Measurements from ENCODE around the gene PPBP. TPM values are rescaled to one million over a fixed set of nuclear protein-coding genes. Genes with fewer than 3 reads are reported as not detected.

PPBP gene
- polyA plus RNA-seq, 1 donor from 2014 or later, result not detected

- no peaks in the 10 kb centered on the region for H3K79me2 ChIP-seq (replicated peaks; ENCODE audit: insufficient read depth, low read length)
- no peaks in the 10 kb centered on the region for H3F3A ChIP-seq (ENCODE audit: insufficient read depth, low read length, poor library complexity, severe bottlenecking)
- no peak overlapping the region for H3K27ac ChIP-seq (ENCODE audit: low read length)
- TF ChIP-seq RAD21 (conservative IDR thresholded peaks at IDR 0.05) (no peak), REST (IDR thresholded peaks at IDR 0.05; ENCODE audit: borderline replicate concordance) (no peak), CTCF (IDR thresholded peaks at IDR 0.05; ENCODE audit: poor library complexity, severe bottlenecking) (no peak), MXI1 (conservative IDR thresholded peaks at IDR 0.05; ENCODE audit: poor library complexity, severe bottlenecking) (no peak), POLR2AphosphoS5 (IDR thresholded peaks at IDR 0.05) (no peak), SMC3 (conservative IDR thresholded peaks at IDR 0.05; ENCODE audit: poor library complexity) (no peak), TAF1 (IDR thresholded peaks at IDR 0.05; ENCODE audit: low read depth) (no peak), EZH2 (IDR thresholded peaks at IDR 0.05; ENCODE audit: borderline replicate concordance, insufficient read depth, low read length, poor library complexity, severe bottlenecking) (no peak), EP300 (conservative IDR thresholded peaks at IDR 0.05; ENCODE audit: poor library complexity, severe bottlenecking) (no peak)
- H3K36me3 ChIP-seq (ENCODE audit: insufficient read depth, low read length), result no peaks in the 10 kb centered on the region
- no peak overlapping the region for H2AFZ ChIP-seq (ENCODE audit: low read depth, low read length)
- H3K4me3 ChIP-seq (ENCODE audit: low read length), result no peak overlapping the region
- no peak overlapping the region for H3K4me2 ChIP-seq (ENCODE audit: low read length)
- H3K9me2 ChIP-seq (ENCODE audit: insufficient read depth, low read length), result no peaks in the 10 kb centered on the region
- no peaks in the 10 kb centered on the region for H3K9me3 ChIP-seq (ENCODE audit: low read length)
- no peaks in the 10 kb centered on the region for H4K20me1 ChIP-seq (ENCODE audit: insufficient read depth)
- no peak overlapping the region for H3K9ac ChIP-seq (ENCODE audit: low read length)
- H3K27me3 ChIP-seq (ENCODE audit: insufficient read depth, low read depth, low read length), result peaks cover 9% of the 10 kb centered on the region
Measured at GRCh38 chr4:74033739-74034138, 45.7 kb upstream of the PPBP start.

GRCh38 chr4:74032064-74032463 is 44.1 kb upstream of the PPBP start:
- no peak for TF ChIP-seq POLR2AphosphoS5 (IDR thresholded peaks at IDR 0.05)
- no peak for TF ChIP-seq RAD21 (conservative IDR thresholded peaks at IDR 0.05)
- TF ChIP-seq SMC3 (conservative IDR thresholded peaks at IDR 0.05; ENCODE audit: poor library complexity), result no peak
- no peak for TF ChIP-seq REST (IDR thresholded peaks at IDR 0.05; ENCODE audit: borderline replicate concordance)
- no peak for TF ChIP-seq CTCF (IDR thresholded peaks at IDR 0.05; ENCODE audit: poor library complexity, severe bottlenecking)
- no peak for TF ChIP-seq EZH2 (IDR thresholded peaks at IDR 0.05; ENCODE audit: borderline replicate concordance, insufficient read depth, low read length, poor library complexity, severe bottlenecking)
- TF ChIP-seq MXI1 (conservative IDR thresholded peaks at IDR 0.05; ENCODE audit: poor library complexity, severe bottlenecking), result no peak
- TF ChIP-seq TAF1 (IDR thresholded peaks at IDR 0.05; ENCODE audit: low read depth), result no peak
- H3K4me2 ChIP-seq (ENCODE audit: low read length), result no peak overlapping the region
- no peak overlapping the region for H3K4me3 ChIP-seq (ENCODE audit: low read length)
- H3K27me3 ChIP-seq (ENCODE audit: insufficient read depth, low read depth, low read length), result no peaks in the 10 kb centered on the region
- H3F3A ChIP-seq (ENCODE audit: insufficient read depth, low read length, poor library complexity, severe bottlenecking), result no peaks in the 10 kb centered on the region
- no peak overlapping the region for H2AFZ ChIP-seq (ENCODE audit: low read depth, low read length)
- H4K20me1 ChIP-seq (ENCODE audit: insufficient read depth), result no peaks in the 10 kb centered on the region
- no peaks in the 10 kb centered on the region for H3K9me3 ChIP-seq (ENCODE audit: low read length)
- H3K9me2 ChIP-seq (ENCODE audit: insufficient read depth, low read length), result no peaks in the 10 kb centered on the region
- no peak overlapping the region for H3K9ac ChIP-seq (ENCODE audit: low read length)
- no peaks in the 10 kb centered on the region for H3K79me2 ChIP-seq (replicated peaks; ENCODE audit: insufficient read depth, low read length)
- no peak overlapping the region for H3K27ac ChIP-seq (ENCODE audit: low read length)
- no peaks in the 10 kb centered on the region for H3K36me3 ChIP-seq (ENCODE audit: insufficient read depth, low read length)
